ENCODE data around the gene ITGAV.

- TF ChIP-seq CTCF (IDR thresholded peaks at IDR 0.05; ENCODE audit: poor library complexity): no peak
- no peak for TF ChIP-seq EZH2 (IDR thresholded peaks at IDR 0.05; ENCODE audit: borderline replicate concordance)
Observed at GRCh38 chr2:186702006-186702405, 112.2 kb downstream of the ITGAV start.

Data from hepatocyte (in vitro differentiated cells).